Measurements from ENCODE around the gene PSTPIP2.
"Not testable (repeated sequence)": the region's sequence is repeated elsewhere in the genome, so short reads cannot be mapped to it uniquely, and the experiment has no call there.

PSTPIP2 gene

GRCh38 chr18:46048641-46049040 lies 23.4 kb downstream of the PSTPIP2 start:
- no peak for TF ChIP-seq CTCF (IDR thresholded peaks at IDR 0.05; ENCODE audit: control insufficient read depth, insufficient read depth, low read depth, low read length, missing control alignments)
- no peak for DNase-seq (ENCODE audit: low read depth)
- H3K4me3 ChIP-seq (ENCODE audit: control insufficient read depth, low read depth, low read length), result no peak overlapping the region

- not testable (repeated sequence) for H3K4me3 ChIP-seq (ENCODE audit: control insufficient read depth, low read depth, low read length); DNase-seq (ENCODE audit: low read depth)
These were observed 24.7 kb downstream of the PSTPIP2 start for GRCh38 chr18:46047369-46047768.

- no peak overlapping the region for H3K4me3 ChIP-seq (ENCODE audit: control insufficient read depth, low read depth, low read length)
- TF ChIP-seq CTCF (IDR thresholded peaks at IDR 0.05; ENCODE audit: control insufficient read depth, insufficient read depth, low read depth, low read length, missing control alignments), result no peak
- no peak for DNase-seq (ENCODE audit: low read depth)
These were observed 25.4 kb downstream of the PSTPIP2 start for GRCh38 chr18:46046688-46047087.

DNA sequence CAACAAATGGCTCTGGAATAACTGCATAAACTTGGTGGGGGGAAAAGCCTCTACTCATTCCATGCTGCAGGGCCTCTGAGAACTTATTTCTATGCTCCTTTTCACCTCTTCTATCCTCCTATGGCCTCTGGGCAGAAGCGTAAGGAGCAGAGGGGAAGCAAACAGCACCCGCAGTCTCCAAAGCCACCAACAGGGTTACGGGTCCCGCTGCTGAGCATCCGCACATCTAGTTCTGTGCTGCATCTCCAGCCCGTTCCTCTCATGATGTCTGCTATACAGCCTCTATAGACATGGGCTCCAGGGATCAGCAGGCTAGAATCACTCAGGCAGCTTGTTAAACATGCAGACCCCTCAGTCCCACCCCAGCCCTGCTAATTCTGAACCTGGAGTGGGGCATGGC lies 25.9 kb downstream of the PSTPIP2 start:
- no peak overlapping the region for H3K4me3 ChIP-seq (ENCODE audit: control insufficient read depth, low read depth, low read length)
- no peak for DNase-seq (ENCODE audit: low read depth)
- TF ChIP-seq CTCF (IDR thresholded peaks at IDR 0.05; ENCODE audit: control insufficient read depth, insufficient read depth, low read depth, low read length, missing control alignments), result no peak

- no peak overlapping the region for H3K4me3 ChIP-seq (ENCODE audit: control insufficient read depth, low read depth, low read length)
- no peak for DNase-seq (ENCODE audit: low read depth)
- no peak for TF ChIP-seq CTCF (IDR thresholded peaks at IDR 0.05; ENCODE audit: control insufficient read depth, insufficient read depth, low read depth, low read length, missing control alignments)
These were observed 29.4 kb downstream of the PSTPIP2 start for GRCh38 chr18:46042571-46043123.

DNA sequence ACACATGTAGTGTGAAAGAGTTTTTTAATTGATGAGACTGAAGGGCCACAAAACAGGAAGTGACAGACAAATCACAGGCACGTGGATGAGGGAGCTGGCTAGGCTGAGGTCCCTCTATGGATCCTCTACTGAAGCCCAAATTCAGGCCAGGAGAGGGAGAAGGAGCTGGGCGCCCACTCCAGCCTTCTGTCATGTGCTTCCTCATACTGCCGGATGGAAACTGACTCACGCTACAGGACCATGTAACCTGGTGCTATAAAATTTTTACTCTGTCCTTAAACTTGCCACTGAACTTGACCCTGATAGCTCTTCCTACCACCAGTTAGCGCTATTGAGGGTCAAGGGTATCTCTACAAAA lies 31.3 kb downstream of the PSTPIP2 start:
- no peak overlapping the region for H3K4me3 ChIP-seq (ENCODE audit: control insufficient read depth, low read depth, low read length)
- no peak for DNase-seq (ENCODE audit: low read depth)
- no peak for TF ChIP-seq CTCF (IDR thresholded peaks at IDR 0.05; ENCODE audit: control insufficient read depth, insufficient read depth, low read depth, low read length, missing control alignments)

GRCh38 chr18:46040033-46040746 lies 31.9 kb downstream of the PSTPIP2 start:
- no peak for DNase-seq (ENCODE audit: low read depth)
- no peak for TF ChIP-seq CTCF (IDR thresholded peaks at IDR 0.05; ENCODE audit: control insufficient read depth, insufficient read depth, low read depth, low read length, missing control alignments)
- H3K4me3 ChIP-seq (ENCODE audit: control insufficient read depth, low read depth, low read length), result no peak overlapping the region
